ENCODE results near the gene RNF8. TPM values are rescaled to one million over a fixed set of nuclear protein-coding genes. Genes with fewer than 3 reads are reported as not detected.

RNF8 gene
- total and polyA plus RNA-seq, 7 donors, result 9.4 to 28.5 (median 12.7) TPM

- no peaks in the 10 kb centered on the region for H3K27me3 ChIP-seq (ENCODE audit: insufficient read depth in 3 of 3, low read length in 2 of 3)
- no peaks in the 10 kb centered on the region for H3K9me3 ChIP-seq
- H3K36me3 ChIP-seq (ENCODE audit: insufficient read depth in 1 of 2, low read depth in 1 of 2), result no peaks in the 10 kb centered on the region
- DNase-seq, result no peak
- H3K4me3 ChIP-seq, result no peak overlapping the region
- peaks cover 5% of the 10 kb centered on the region for H3K4me1 ChIP-seq
- ATAC-seq, result no peak
- TF ChIP-seq CTCF (IDR thresholded peaks at IDR 0.05), result no peak
- H3K27ac ChIP-seq, result no peak overlapping the region
- 91 to 95% (median 91%) methylated on average over 3 of the region's 3 CpGs for WGBS, 3 donors
- intact Hi-C loops (cut with DNase I), result no loop called here
Measured at GRCh38 chr6:37352384-37352783, 1.4 kb upstream of the RNF8 start.

GRCh38 chr6:37354526-37355384, 972 bp downstream of the RNF8 start:
- ATAC-seq, result peak; percentile 43 to 64 (median 47)

GRCh38 chr6:37357288-37357687, 3.5 kb downstream of the RNF8 start:
- ATAC-seq (no peak), DNase-seq (no peak)
- H3K9me3 ChIP-seq, result no peaks in the 10 kb centered on the region
- intact Hi-C loops (cut with DNase I), result no loop called here
- H3K27ac ChIP-seq, result no peak overlapping the region
- H3K4me1 ChIP-seq, result peaks cover 5% of the 10 kb centered on the region
- peaks cover 0 to 15% of the 10 kb centered on the region in 2 donors for H3K36me3 ChIP-seq (ENCODE audit: insufficient read depth in 1 of 2, low read depth in 1 of 2)
- TF ChIP-seq CTCF (IDR thresholded peaks at IDR 0.05), result no peak
- H3K27me3 ChIP-seq (ENCODE audit: insufficient read depth in 3 of 3, low read length in 2 of 3), result no peaks in the 10 kb centered on the region
- 22 to 25% (median 23%) methylated on average over 1 of the region's 1 CpG for WGBS, 3 donors
- no peak overlapping the region for H3K4me3 ChIP-seq

More at GRCh38 chr6:37354526-37355384, 972 bp downstream of the RNF8 start:
- Histone ChIP-seq H3K9me3 (no peaks in the 10 kb centered on the region), H3K27me3 (ENCODE audit: insufficient read depth in 3 of 3, low read length in 2 of 3) (no peaks in the 10 kb centered on the region), H3K36me3 (ENCODE audit: insufficient read depth in 1 of 2, low read depth in 1 of 2) (no peaks in the 10 kb centered on the region), H3K27ac (no peak overlapping the region), H3K4me1 (peaks cover 5% of the 10 kb centered on the region), H3K4me3 (peak overlapping the region; percentile 94)
- intact Hi-C loops (cut with DNase I), result no loop called here
- TF ChIP-seq CTCF (IDR thresholded peaks at IDR 0.05), result no peak
- 5 to 10% (median 5%) methylated on average over 36 to 44 of the region's 44 CpGs for WGBS, 3 donors
- DNase-seq, result peak; percentile 41 to 53

- no peak for DNase-seq
- peaks cover 0 to 20% of the 10 kb centered on the region in 2 donors for H3K36me3 ChIP-seq (ENCODE audit: insufficient read depth in 1 of 2, low read depth in 1 of 2)
- peaks cover 5% of the 10 kb centered on the region for H3K4me1 ChIP-seq
- no peaks in the 10 kb centered on the region for H3K27me3 ChIP-seq (ENCODE audit: insufficient read depth in 3 of 3, low read length in 2 of 3)
- H3K9me3 ChIP-seq, result no peaks in the 10 kb centered on the region
- H3K27ac ChIP-seq, result no peak overlapping the region
- intact Hi-C loops (cut with DNase I), result no loop called here
- no peak for TF ChIP-seq CTCF (IDR thresholded peaks at IDR 0.05)
- WGBS, 3 donors, result 90 to 92% (median 92%) methylated on average over 2 of the region's 2 CpGs
- H3K4me3 ChIP-seq, result no peak overlapping the region
- ATAC-seq, result no peak
Measured at GRCh38 chr6:37357860-37358259, 4.1 kb downstream of the RNF8 start.

Measured in psoas muscle (tissue), 8 donors.